GM21786 (cell line): ENCODE data around the gene PHACTR1.

Experiments used
- ATAC-seq: cut with Tn5 transposase; IDR thresholded peaks from one replicate; pipeline ENCODE4 v1.9.1; 2021; ENCODE audit not compliant: unreplicated experiment

PHACTR1 gene

GRCh38 chr6:12844284-12845223 lies 128.0 kb downstream of the PHACTR1 start:
- ATAC-seq = no peak

GRCh38 chr6:12845224-12846004 lies 128.8 kb downstream of the PHACTR1 start:
- no peak for ATAC-seq

GRCh38 chr6:12848964-12849808 lies 132.6 kb downstream of the PHACTR1 start:
- ATAC-seq = no peak

- ATAC-seq = no peak
These were observed 133.2 kb downstream of the PHACTR1 start for GRCh38 chr6:12849809-12850198.

GRCh38 chr6:12851123-12851695 lies 134.6 kb downstream of the PHACTR1 start:
- ATAC-seq = no peak

- ATAC-seq = no peak
These were observed 145.0 kb downstream of the PHACTR1 start for GRCh38 chr6:12861603-12862002.

- ATAC-seq = no peak
These were observed 148.6 kb downstream of the PHACTR1 start for GRCh38 chr6:12865117-12865516.

- no peak for ATAC-seq
These were observed 149.2 kb downstream of the PHACTR1 start for GRCh38 chr6:12865671-12866181.

- ATAC-seq = no peak
These were observed 150.0 kb downstream of the PHACTR1 start for GRCh38 chr6:12866422-12867029.

GRCh38 chr6:12869816-12870432 lies 153.4 kb downstream of the PHACTR1 start:
- ATAC-seq = no peak

GRCh38 chr6:12873691-12874090 lies 157.1 kb downstream of the PHACTR1 start:
- no peak for ATAC-seq

- ATAC-seq = no peak
These were observed 158.5 kb downstream of the PHACTR1 start for GRCh38 chr6:12875051-12875450.

- no peak for ATAC-seq
These were observed 162.2 kb downstream of the PHACTR1 start for GRCh38 chr6:12878741-12879140.

GRCh38 chr6:12882761-12883290 lies 166.3 kb downstream of the PHACTR1 start:
- no peak for ATAC-seq

GRCh38 chr6:12884983-12885382 lies 168.4 kb downstream of the PHACTR1 start:
- ATAC-seq = no peak

GRCh38 chr6:12886961-12887775 lies 170.6 kb downstream of the PHACTR1 start:
- ATAC-seq = no peak

GRCh38 chr6:12890171-12890790 lies 173.7 kb downstream of the PHACTR1 start:
- no peak for ATAC-seq

- no peak for ATAC-seq
These were observed 175.0 kb downstream of the PHACTR1 start for GRCh38 chr6:12891595-12891994.
